ENCODE measurements around the gene CCDC197. TPM values are rescaled to one million over a fixed set of nuclear protein-coding genes. Genes with fewer than 3 reads are reported as not detected.

Gene CCDC197
- total RNA-seq, result not detected
- not detected for polyA plus RNA-seq
- long read RNA-seq, donor 1, result 0 reads
- long read RNA-seq, donor 2, result 0 reads
- long read RNA-seq, donor 3, result 0 reads
- long read RNA-seq, donor 4, result 0 reads
- long read RNA-seq, donor 5, result 0 reads
- long read RNA-seq, donor 6, result 0 reads
- long read RNA-seq, donor 7, result 0 reads
- long read RNA-seq, donor 8, result 0 reads
- long read RNA-seq, donor 9, result 0 reads
- long read RNA-seq, donor 10, result 0 reads

DNA sequence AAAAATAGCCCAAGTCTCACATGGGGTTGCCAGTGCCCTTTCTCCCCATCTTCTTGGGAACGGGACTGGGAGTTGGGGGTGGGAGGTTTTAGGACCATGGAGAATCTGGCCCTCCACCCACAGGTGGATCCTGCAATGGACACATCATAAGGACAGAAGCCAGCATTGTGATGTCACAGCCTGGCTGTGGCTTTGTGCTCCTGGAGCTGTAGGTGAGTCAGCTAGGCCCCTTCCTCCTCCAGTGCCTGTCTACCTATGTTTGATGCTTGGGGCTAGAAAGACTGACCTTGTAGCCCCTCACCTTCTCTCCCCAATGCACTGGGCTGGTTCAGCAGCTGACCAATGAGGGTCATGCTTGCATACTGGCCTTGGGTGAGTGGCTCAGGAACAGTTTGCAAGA is at the start of gene CCDC197:
CCDC197 (plus strand) TSS at position 220 of the 400 bp plus-strand sequence. CDS start 831 bp downstream, outside the sequence.
- H3K9me3 ChIP-seq, result no peaks in the 10 kb centered on the region
- no peak for DNase-seq
- no peak within 1 kb of the TSS for H3K4me3 ChIP-seq
- TF ChIP-seq POLR2AphosphoS5 (IDR thresholded peaks at IDR 0.05) (no peak), POLR2A (IDR thresholded peaks at IDR 0.05) (no peak), EP300 (IDR thresholded peaks at IDR 0.05) (no peak)
- TF ChIP-seq, protein P1, sequence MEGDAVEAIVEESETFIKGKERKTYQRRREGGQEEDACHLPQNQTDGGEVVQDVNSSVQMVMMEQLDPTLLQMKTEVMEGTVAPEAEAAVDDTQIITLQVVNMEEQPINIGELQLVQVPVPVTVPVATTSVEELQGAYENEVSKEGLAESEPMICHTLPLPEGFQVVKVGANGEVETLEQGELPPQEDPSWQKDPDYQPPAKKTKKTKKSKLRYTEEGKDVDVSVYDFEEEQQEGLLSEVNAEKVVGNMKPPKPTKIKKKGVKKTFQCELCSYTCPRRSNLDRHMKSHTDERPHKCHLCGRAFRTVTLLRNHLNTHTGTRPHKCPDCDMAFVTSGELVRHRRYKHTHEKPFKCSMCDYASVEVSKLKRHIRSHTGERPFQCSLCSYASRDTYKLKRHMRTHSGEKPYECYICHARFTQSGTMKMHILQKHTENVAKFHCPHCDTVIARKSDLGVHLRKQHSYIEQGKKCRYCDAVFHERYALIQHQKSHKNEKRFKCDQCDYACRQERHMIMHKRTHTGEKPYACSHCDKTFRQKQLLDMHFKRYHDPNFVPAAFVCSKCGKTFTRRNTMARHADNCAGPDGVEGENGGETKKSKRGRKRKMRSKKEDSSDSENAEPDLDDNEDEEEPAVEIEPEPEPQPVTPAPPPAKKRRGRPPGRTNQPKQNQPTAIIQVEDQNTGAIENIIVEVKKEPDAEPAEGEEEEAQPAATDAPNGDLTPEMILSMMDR (IDR thresholded peaks at IDR 0.05), result no peak
- H3K36me3 ChIP-seq, result no peaks in the 10 kb centered on the region
- H3K27me3 ChIP-seq, result peaks cover 0 to 27% (median 9%) of the 10 kb centered on the region in 3 donors
- peaks cover 0 to 30% (median 11%) of the 10 kb centered on the region in 4 donors for H3K4me1 ChIP-seq
- intact Hi-C loops (cut with DNase I; ENCODE audit: low total_unique reads), result no loop called here
- H3K27ac ChIP-seq, result peak within 1 kb of the TSS in 3 of 5 donors; percentile 66 to 84 (median 71)
- 64 to 77% (median 71%) methylated on average over 1 of the region's 1 CpG for WGBS, 5 donors

DNA sequence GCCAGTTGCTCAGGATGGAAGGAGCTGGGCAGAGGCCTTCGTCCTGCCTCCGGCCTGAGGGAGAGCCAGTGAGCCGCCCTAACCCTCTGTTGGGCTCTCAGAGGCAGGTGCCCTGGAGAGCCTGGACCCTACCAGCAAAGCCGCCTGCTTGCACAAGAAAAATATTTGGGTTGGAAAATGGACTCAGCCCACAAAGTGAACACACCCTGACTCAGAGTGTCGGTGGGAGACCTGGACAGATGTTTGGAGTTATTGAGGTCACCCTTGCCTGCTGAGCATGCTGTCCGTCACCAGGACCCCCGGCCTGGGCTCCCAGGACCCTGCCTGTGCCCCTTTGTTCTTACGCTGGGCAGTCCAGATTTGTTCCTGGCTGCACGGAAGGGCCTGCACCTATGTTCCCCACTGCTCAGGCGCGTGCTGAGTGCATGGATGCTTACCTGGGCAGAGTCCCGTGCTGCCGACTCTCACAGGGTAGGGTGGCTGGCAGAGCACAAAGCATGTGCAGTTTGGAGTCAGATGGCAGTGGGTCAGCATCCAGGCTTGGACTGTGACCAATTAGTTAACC is 47.5 kb upstream of the CCDC197 start:
- Histone ChIP-seq H3K4me1 (peaks cover 0 to 46% (median 22%) of the 10 kb centered on the region in 4 donors), H3K27ac (no peak overlapping the region), H3K36me3 (peaks cover 0 to 60% (median 21%) of the 10 kb centered on the region in 4 donors), H3K4me3 (no peak overlapping the region), H3K9me3 (no peaks in the 10 kb centered on the region), H3K27me3 (no peaks in the 10 kb centered on the region)
- intact Hi-C loops (cut with DNase I; ENCODE audit: low total_unique reads), result no loop called here
- no peak for DNase-seq
- no peak for TF ChIP-seq POLR2A (IDR thresholded peaks at IDR 0.05)
- TF ChIP-seq, protein P1 (IDR thresholded peaks at IDR 0.05), result no peak
- TF ChIP-seq POLR2AphosphoS5 (IDR thresholded peaks at IDR 0.05), result no peak
- no peak for TF ChIP-seq EP300 (IDR thresholded peaks at IDR 0.05)
- WGBS, 5 donors, result 86 to 92% (median 89%) methylated on average over 10 to 13 of the region's 13 CpGs

DNA sequence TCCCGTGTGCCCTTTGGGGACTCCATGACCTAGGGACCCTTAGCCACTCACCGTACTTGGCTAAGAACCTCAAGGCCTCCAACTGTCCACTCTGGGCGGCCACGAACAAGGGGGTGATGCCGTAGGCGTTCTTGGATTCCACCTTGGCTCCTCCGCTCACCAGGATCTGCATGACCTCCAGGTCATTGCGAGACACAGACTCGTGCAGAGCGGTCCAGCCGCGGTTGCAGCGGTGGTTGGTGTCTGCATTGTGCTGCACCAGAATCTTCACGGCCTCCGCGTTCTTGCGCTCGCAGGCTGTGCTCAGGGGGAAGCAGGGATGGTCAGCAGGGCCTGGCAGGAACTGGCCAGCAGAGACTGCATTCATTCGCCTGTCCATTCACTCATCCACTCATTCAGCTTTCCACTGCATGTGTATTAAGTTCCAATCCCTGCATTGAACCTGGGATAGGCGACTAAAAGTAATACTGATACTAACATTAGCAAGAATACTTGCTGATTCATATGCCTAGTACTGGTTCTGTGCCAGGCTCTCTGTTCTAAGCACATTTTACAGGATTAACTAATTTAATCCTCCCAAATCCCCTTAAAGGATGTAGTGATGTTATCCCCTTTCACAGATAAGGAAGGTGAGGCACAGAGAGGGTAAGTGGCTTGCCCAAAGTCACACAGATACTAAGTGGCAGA is 46.0 kb upstream of the CCDC197 start:
- intact Hi-C loops (cut with DNase I; ENCODE audit: low total_unique reads), result no loop called here
- Histone ChIP-seq H3K9me3 (no peaks in the 10 kb centered on the region), H3K27me3 (no peaks in the 10 kb centered on the region), H3K27ac (peak overlapping the region in 2 of 5 donors; percentile 44 to 78), H3K36me3 (peaks cover 0 to 48% (median 17%) of the 10 kb centered on the region in 4 donors), H3K4me3 (no peak overlapping the region), H3K4me1 (peaks cover 4 to 55% (median 28%) of the 10 kb centered on the region in 4 donors)
- TF ChIP-seq POLR2AphosphoS5 (IDR thresholded peaks at IDR 0.05) (no peak), POLR2A (IDR thresholded peaks at IDR 0.05) (no peak), EP300 (IDR thresholded peaks at IDR 0.05) (no peak)
- TF ChIP-seq, protein P1 (IDR thresholded peaks at IDR 0.05), result no peak
- no peak for DNase-seq
- 73 to 87% (median 84%) methylated on average over 15 to 20 of the region's 20 CpGs for WGBS, 5 donors

DNA sequence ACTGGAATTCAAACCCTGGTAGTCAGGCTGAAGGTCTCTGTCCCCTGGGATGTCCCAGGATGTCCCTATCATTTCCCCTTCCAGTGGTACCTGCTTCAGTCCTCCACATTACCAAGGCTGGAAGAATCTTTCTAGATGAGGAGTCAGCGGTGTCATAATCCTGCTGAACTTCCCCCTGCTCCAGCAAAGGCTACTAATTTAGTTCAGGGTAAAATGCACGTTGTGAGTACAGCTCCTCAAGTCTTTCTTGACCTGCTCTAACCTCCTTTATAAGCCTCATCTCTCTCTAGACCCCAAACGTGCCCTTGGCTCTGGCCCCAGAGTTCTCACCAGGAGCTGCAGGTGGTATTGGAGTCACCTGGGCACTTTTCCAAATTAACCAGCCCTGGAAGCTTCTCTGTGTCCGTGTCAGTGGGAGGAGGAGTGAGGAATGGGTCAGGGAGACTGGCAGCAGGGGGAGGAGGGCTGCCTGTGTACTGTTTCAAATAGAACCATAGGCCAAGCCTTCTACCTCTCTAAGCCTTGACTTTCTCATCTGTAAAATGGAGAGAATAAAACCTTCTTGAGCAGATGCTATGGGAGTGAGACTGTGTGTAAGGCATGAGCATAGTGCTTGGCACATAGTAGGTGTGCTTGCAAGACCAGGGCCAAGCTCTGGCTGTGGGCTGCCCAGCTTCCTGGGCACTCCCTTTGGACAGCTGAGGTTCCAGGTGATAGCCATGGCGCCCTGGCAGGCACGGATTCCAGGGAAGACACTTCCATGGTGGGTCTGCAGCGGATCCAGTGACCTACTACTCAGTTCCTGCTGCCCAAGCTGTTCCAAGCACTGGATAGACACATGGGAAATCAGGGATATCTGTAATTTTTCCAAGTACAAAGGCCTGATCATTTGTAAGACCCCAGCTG is 45.2 kb upstream of the CCDC197 start:
- Histone ChIP-seq H3K36me3 (peaks cover 0 to 40% (median 13%) of the 10 kb centered on the region in 4 donors), H3K9me3 (no peaks in the 10 kb centered on the region), H3K4me1 (peaks cover 12 to 55% (median 36%) of the 10 kb centered on the region in 4 donors), H3K4me3 (no peak overlapping the region), H3K27me3 (no peaks in the 10 kb centered on the region), H3K27ac (peak overlapping the region in 2 of 5 donors; percentile 44 to 78)
- 35 to 64% (median 56%) methylated on average over 4 to 7 of the region's 7 CpGs for WGBS, 5 donors
- no peak for DNase-seq
- TF ChIP-seq EP300 (IDR thresholded peaks at IDR 0.05) (no peak), POLR2A (IDR thresholded peaks at IDR 0.05) (no peak), POLR2AphosphoS5 (IDR thresholded peaks at IDR 0.05) (no peak)
- TF ChIP-seq, protein P1 (IDR thresholded peaks at IDR 0.05), result no peak
- intact Hi-C loops (cut with DNase I; ENCODE audit: low total_unique reads), result no loop called here

Measured in stomach (tissue), 19 donors.